Activated CD8-positive, alpha-beta T cell treated with anti-CD3 and anti-CD28 coated beads for 36 hours (primary cell): Measurements from ENCODE around the gene AFDN. TPM values are rescaled to one million over a fixed set of nuclear protein-coding genes. Genes with fewer than 3 reads are reported as not detected.

Source experiments
- ATAC-seq: fragments of 200-7000 bp; cut with Tn5 transposase; one replicate; pipeline ENCODE4 v1.10.0; 2021; ENCODE audit warnings: mild to moderate bottlenecking, moderate library complexity
- CTCF ChIA-PET: fragments of 350-600 bp; sonication (Branson Sonifier 250); formaldehyde crosslinking; loops from one replicate; lab custom pipeline; 2021; ENCODE audit warnings: antibody characterized with exemption; lab: Charles Lee
- POLR2A ChIA-PET: fragments of 350-600 bp; sonication (Branson Sonifier 250); formaldehyde crosslinking; loops from one replicate; lab custom pipeline; 2021; ENCODE audit warnings: antibody characterized with exemption; lab: Charles Lee
- DNase-seq: peaks from one replicate; pipeline ENCODE4 v3.0.0-alpha.2; 2020
- H3K27ac Mint-ChIP-seq: one replicate; pipeline ENCODE4 v1.8.0; 2021; ENCODE audit warnings: mild to moderate bottlenecking, mixed read lengths
- H3K27me3 Mint-ChIP-seq: one replicate; pipeline ENCODE4 v1.8.0; 2021; ENCODE audit warnings: mixed read lengths
- H3K36me3 Mint-ChIP-seq: one replicate; pipeline ENCODE4 v1.8.0; 2021; ENCODE audit warnings: low read depth, mixed read lengths
- H3K4me1 Mint-ChIP-seq: one replicate; pipeline ENCODE4 v1.8.0; 2021; ENCODE audit warnings: low read depth, mixed read lengths
- H3K4me3 Mint-ChIP-seq: one replicate; pipeline ENCODE4 v1.8.0; 2021; ENCODE audit warnings: mild to moderate bottlenecking, moderate library complexity, mixed read lengths
- H3K9me3 Mint-ChIP-seq: one replicate; pipeline ENCODE4 v1.8.0; 2021; ENCODE audit warnings: mixed read lengths
- intact Hi-C: fragments of 100-400 bp; cut with micrococcal nuclease; formaldehyde crosslinking; loops from one replicate; pipeline ENCODE4 v1.10.0; 2022
- total RNA-seq, 2 experiments: library from RNA; stranded (reverse); gene quantifications; one replicate each; pipeline ENCODE4 v1.2.3, GENCODE V29; 2021
- TF ChIP-seq, protein P1 (sequence below): fragments of 200-600 bp; IDR thresholded peaks from one replicate; pipeline ENCODE4 v1.8.0; 2022; ENCODE audit warnings: antibody characterized with exemption, mild to moderate bottlenecking

The AFDN gene
- total RNA-seq, 2 experiments from 2014 or later: 13.0 to 14.1 TPM

DNA sequence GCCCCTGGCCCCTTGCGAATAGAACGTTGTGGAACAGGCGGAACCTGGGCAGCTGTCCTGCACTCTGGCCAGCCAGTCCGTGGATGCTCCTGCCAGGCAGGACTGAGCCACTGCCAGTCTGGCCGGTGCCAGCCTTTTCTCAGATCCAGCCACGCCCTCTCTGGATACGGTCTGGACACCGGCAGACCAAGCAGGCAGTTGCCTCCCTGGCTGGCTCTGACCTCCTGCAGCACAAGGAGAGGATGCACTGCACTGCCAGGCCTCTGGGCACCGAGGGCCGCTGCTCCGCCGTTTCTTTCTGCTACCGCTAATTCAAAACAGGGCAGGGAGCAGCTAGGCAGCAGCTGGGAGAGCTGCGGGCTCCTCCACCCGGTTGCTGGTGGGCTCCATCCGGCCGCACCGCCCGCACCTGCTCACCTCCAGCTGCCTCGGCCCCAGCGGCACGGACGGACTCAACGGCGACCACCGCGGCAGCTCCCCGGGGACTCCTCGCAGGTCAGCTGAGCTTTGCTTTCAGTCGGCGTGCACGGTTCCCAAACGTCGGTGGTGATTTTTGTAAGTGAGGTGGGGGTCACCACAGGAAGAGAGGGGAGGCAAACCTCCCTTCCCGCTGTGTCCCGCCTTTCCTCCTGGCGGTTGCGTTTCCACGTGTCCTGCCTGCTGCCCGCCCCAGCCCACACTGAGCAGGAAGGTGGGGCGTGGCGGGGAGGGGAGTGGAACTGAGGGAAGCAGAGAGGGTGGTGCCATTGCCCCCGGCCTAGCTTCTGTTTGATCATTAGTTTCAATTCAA is 30.3 kb upstream of the AFDN start:
- POLR2A ChIA-PET: no interaction called here
- peak overlapping the region; percentile 20 for H3K4me3 Mint-ChIP-seq

DNA sequence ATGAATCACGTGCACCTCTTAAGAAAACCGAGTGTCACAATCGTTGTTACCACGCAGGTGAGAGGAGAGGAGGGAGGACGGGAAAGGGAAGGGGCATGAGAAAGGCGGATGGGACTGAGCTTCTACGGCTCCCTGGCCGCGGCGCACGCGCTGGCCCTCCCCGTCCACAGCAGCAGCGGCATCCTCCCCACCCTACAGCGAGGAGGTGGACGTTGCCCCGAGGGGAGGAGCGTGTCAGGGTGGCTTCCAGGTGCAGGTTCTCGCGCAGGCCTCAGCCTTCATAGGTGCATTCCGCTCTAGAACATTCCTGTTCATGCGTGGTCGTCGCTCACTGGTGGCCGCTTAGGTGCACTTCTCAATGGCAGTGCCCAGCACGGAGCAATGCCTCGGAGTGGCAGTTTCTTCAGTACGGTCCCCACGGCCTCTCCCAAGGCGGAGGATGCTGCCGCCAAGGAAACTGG is 29.7 kb upstream of the AFDN start:
- CTCF ChIA-PET: no interaction called here
- H3K4me3 Mint-ChIP-seq: no peak overlapping the region
- no peaks in the 10 kb centered on the region for H3K9me3 Mint-ChIP-seq
- H3K4me1 Mint-ChIP-seq: peaks cover 3% of the 10 kb centered on the region
- H3K27ac Mint-ChIP-seq: no peak overlapping the region
- no peak for DNase-seq
- H3K27me3 Mint-ChIP-seq: peaks cover 42% of the 10 kb centered on the region
- TF ChIP-seq, protein P1, sequence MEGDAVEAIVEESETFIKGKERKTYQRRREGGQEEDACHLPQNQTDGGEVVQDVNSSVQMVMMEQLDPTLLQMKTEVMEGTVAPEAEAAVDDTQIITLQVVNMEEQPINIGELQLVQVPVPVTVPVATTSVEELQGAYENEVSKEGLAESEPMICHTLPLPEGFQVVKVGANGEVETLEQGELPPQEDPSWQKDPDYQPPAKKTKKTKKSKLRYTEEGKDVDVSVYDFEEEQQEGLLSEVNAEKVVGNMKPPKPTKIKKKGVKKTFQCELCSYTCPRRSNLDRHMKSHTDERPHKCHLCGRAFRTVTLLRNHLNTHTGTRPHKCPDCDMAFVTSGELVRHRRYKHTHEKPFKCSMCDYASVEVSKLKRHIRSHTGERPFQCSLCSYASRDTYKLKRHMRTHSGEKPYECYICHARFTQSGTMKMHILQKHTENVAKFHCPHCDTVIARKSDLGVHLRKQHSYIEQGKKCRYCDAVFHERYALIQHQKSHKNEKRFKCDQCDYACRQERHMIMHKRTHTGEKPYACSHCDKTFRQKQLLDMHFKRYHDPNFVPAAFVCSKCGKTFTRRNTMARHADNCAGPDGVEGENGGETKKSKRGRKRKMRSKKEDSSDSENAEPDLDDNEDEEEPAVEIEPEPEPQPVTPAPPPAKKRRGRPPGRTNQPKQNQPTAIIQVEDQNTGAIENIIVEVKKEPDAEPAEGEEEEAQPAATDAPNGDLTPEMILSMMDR: no peak
- POLR2A ChIA-PET: no interaction called here
- no peak for ATAC-seq
- intact Hi-C loops: no loop called here
- H3K36me3 Mint-ChIP-seq: no peaks in the 10 kb centered on the region

More for the DNA sequence above, 30.3 kb upstream of the AFDN start:
- TF ChIP-seq, protein P1: no peak
- H3K36me3 Mint-ChIP-seq: no peaks in the 10 kb centered on the region
- no peak for ATAC-seq
- peak; percentile 9 for DNase-seq
- H3K27me3 Mint-ChIP-seq: peaks cover 36% of the 10 kb centered on the region
- H3K9me3 Mint-ChIP-seq: no peaks in the 10 kb centered on the region
- CTCF ChIA-PET: no interaction called here
- no peak overlapping the region for H3K27ac Mint-ChIP-seq
- intact Hi-C loops: no loop called here
- peaks cover 3% of the 10 kb centered on the region for H3K4me1 Mint-ChIP-seq

DNA sequence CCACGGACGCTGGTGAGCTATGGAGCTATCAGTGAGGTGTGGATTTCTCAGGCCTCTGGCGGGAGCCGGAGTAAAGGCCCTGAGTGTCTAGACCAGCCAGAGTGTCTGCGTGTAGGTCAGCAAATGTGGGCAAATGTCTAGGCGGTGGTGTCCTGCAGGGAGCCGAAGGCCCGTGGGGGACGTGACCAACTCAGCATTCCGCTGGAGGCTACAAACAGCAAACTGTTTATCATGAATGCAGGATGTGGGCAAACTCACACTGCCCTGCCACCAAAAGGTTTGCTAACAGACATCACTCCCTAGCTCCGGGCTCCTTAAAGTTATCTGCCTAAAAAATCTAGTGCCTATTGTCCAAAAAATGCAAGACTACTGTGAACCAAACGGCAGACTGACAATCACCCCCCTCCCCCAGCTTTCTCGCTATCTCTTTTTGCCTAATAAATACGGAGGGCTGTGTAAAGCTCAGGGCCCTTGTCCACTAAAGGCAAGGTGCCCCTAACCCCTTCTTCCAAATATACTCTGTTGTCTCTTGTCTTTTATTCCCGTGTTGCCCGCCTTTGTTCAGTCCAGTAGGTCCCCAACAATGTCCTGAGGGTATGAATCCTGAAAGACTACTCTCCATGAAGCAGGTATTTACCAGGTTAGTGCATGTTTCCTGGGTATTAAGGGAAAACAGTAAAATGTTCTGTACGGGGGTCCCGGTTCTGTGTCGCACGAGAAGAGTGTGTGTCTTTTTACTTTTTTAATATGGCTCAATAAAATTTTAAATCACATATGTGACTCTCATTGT is 29.0 kb upstream of the AFDN start:
- TF ChIP-seq, protein P1: no peak
- ChIA-PET POLR2A (no interaction called here), CTCF (no interaction called here)
- no peaks in the 10 kb centered on the region for H3K9me3 Mint-ChIP-seq
- intact Hi-C loops: no loop called here
- no peak overlapping the region for H3K4me3 Mint-ChIP-seq
- no peaks in the 10 kb centered on the region for H3K36me3 Mint-ChIP-seq
- H3K27me3 Mint-ChIP-seq: peaks cover 40% of the 10 kb centered on the region
- no peak overlapping the region for H3K27ac Mint-ChIP-seq
- ATAC-seq (no peak), DNase-seq (no peak)
- H3K4me1 Mint-ChIP-seq: peaks cover 3% of the 10 kb centered on the region

DNA sequence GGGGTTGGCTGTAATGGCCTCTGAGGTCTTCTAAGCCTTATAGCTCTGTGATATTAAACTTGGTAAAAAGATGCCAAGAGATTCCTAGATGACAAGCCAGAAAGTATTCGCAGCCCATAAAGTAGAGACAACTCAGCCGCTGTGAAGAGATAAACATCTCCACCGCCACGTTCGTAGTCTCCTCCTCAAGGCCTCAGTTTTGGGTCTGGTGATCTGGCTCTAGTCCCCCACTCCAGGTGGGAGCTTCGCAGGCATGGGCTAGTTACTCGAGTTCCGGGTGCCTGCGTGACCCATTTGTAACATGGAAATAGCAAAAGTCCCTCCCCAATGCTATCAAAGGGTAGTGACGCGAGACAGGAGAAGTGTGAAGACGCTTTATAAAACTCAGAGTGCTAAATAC is 28.3 kb upstream of the AFDN start:
- Mint-ChIP-seq H3K27ac (no peak overlapping the region), H3K4me3 (no peak overlapping the region), H3K4me1 (peaks cover 3% of the 10 kb centered on the region), H3K27me3 (peaks cover 42% of the 10 kb centered on the region), H3K9me3 (no peaks in the 10 kb centered on the region), H3K36me3 (no peaks in the 10 kb centered on the region)
- ChIA-PET POLR2A (no interaction called here), CTCF (no interaction called here)
- TF ChIP-seq, protein P1: no peak
- no peak for ATAC-seq
- intact Hi-C loops: no loop called here
- no peak for DNase-seq
